ENCODE results near the gene MPP2.
"Not testable (repeated sequence)": the region's sequence is repeated elsewhere in the genome, so short reads cannot be mapped to it uniquely, and the experiment has no call there.

MPP2 gene

GRCh38 chr17:43900858-43901754, 6.2 kb downstream of the MPP2 start:
- DNase-seq, result no peak

DNA sequence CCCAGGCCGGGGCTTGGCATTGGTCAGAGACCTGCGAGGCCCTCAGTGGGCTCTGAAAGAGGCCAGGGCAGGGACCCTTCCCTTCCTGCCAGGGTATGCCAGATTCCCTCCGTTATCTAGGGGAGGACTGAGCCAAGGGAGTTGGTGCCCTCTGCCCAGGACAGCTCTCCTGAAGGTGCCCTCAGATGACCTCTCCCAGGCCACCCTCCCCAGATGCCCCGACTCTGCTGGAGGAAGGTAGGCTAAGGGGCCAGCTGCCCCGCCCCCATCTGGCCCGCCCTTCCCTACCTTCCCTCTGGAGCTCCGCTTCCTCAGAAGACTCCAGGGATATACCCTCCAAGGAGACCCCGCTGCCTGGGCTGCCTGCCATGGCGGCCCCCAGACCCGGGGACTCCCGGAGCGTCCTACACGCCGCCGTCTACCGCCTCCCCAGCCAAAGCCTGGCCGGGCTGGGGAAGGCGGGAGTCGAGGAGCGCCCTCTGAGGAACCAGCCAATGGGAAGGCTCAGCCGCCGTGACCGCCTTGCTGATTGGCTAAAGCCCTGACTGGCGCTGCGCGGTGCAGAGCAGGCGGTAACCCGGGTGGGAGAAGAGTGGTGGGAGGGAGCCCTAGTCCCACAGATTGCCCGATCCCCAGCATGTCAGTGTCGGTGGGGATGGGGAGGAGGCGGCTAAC, 7.0 kb downstream of the MPP2 start:
- DNase-seq, result peak; percentile 88

DNA sequence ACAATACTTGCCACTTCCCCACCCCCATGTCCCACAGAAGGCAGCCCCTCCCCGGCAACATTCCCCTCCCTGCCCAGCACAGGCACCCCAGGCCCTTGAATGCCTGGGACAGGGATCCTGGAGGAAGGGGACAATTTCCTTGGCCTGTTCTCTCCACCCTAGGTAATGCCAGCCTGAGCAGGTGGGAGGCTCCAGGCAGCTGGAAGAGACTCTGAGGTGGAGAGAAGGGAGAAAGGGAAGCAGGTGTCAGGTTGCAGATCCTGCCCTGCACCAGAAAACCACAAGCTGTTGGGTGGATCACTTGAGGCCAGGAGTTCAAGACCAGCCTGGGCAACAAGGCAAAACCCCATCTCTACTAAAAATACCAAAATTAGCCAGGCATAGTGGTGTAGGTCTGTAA, 8.9 kb downstream of the MPP2 start:
- no peak for DNase-seq

DNA sequence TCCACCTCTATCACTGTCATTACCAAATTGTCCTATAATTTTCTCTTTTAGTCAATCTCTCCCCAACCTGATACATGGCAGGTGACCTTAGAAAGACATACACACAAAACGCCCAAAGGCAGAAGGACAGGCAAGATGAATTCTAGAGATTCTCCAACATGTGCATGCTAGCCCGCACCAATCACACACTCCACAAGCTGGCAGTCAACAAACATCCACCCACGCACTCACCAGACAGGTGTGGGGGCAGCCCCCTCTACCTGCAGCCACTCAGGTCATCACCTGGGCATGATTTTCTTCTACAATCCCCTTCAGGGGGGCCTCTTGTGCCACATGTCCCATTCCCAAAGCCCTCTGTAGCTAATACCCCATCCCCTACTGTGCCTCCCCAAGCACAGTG, 9.5 kb downstream of the MPP2 start:
- DNase-seq, result no peak

DNA sequence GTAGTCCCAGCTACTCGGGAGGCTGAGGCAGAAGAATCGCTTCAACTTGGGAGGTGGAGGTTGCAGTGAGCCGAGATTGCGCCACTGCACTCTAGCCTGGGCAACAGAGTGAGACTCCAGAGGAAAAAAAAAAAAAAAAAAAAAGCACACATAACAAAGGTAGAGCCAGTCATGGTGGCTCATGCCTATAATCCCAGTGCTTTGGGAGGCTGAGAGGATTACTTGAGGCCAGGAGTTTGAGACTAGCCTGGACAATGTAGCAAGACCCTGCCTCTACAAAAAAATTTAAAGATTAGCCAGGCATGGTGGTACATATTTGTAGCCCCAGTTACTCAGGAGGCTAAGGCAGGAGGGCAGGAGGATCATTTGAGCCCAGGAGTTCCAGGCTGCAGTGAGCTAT, 12.8 kb downstream of the MPP2 start:
- DNase-seq, result not testable (repeated sequence)

DNA sequence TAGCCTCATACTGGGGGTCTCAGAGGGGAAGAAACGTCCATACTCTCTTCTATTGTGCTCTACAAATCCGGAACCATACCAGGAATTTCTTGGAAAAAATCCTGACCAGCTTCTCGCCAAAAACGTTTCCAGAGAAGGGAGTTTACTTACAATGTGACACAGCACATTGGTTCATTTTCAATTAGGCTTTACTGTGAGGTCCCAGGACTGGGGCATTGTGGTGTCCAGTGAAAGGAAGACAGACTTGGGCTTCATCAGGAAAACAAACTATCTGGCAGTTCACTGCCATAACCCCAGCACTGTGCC, 14.7 kb downstream of the MPP2 start:
- DNase-seq, result no peak

GRCh38 chr17:43891851-43892646, 15.3 kb downstream of the MPP2 start:
- DNase-seq, result no peak

DNA sequence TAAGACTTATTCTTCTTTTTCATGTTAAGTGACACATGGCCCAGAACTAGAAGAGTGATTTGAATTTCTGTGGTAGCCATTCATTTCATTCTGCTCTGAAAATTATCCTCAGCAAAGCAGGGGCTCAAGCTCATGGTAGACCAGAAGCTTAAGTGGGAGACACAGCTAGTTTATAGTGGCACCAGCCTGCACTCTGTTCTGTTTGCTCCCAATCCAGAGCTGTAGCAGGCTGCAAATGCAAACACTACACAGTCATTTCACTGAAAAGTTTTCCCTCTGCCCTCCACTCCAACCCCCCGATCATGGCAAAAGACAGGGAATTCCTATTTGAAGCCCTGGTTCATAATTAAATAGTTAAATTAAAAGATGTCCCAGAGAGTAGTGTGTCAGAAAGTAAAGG, 17.1 kb downstream of the MPP2 start:
- no peak for DNase-seq

GRCh38 chr17:43888548-43888947, 18.8 kb downstream of the MPP2 start:
- no peak for DNase-seq

DNA sequence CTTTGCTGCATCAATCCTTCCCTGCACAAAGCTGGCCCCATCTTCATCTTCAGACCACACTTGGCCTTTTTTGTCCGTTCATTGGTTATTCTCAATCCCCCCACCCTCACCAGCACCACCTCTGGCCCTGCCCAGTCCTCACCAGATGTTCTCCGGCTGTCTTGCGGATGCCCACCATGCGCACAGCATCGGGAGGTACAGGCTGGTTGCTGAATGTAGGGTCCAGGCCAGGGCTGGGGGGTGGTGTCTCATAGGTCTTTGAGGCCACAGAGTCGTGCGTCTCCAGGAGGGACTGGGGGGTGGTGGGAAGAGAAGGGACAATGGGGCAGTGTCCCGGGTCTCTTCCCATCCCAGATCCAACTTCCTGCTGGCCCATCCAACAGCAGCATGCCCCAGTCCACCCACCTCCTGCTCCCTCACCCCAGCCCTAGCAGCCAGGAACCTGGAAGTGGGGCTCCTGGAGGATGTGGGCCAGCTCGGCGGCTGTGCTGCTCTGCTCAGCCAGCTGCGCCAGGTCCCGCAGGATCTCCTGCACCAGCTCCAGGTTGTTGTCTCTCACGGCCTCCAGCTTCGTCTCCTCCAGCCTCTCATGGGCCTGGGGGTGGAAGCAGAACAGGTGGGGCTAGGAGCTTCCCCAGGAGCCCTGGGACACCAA, 24.4 kb downstream of the MPP2 start:
- no peak for DNase-seq

GRCh38 chr17:43881758-43882505, 25.4 kb downstream of the MPP2 start:
- DNase-seq, result no peak

DNA sequence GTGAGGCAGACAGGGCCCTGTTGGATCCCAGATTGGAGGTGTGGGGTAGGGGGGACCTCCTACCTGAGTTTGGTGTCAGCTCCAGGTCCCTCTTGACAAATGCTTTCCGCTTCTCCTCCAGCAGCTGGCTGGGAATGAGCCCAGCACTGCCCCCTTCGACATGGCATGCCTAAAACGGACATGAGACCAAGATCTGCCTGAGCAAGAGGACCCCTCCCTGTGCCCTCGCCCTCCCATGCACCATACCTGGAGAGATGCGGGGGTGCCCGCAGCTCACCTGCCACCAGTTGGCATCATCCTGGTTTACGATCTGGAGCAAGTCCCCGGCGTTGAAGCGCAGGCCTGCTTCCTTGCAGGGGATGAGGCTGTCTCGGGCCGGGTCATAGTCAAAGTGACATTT, 26.2 kb downstream of the MPP2 start:
- DNase-seq, result no peak

DNA sequence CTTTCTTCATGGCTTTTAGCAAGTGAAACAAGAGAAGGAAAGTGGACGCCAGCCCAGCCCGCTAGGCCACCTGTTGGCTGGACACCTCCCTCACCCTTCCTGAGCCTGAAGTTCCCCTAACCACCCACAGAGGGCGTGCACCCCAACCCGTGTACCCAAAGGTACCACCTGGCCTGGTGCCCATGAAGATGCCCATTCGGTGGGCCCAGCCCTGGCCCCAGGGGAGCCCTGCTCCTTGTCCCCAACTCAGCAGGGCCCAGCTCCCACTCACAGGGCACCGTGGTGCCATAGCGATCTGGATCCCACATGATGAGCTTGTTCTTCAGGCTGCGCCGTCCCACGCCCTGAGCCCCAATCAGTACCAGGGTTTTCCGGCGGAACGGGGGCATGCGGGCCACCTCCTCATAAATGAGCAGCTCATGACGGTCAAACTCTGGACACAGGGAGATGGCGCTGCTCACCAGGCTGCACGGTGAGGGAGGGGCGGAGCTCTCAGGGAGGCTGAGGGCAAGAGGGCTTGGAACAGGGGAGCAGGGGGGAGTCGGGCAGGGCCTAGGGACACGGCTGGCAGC, 26.8 kb downstream of the MPP2 start:
- DNase-seq, result peak; percentile 25

- DNase-seq, result no peak
Measured at GRCh38 chr17:43879723-43880419, 27.5 kb downstream of the MPP2 start.

- peak; percentile 56 for DNase-seq
Measured at GRCh38 chr17:43878260-43879175, 28.8 kb downstream of the MPP2 start.

GRCh38 chr17:43877451-43878155, 29.7 kb downstream of the MPP2 start:
- no peak for DNase-seq

DNA sequence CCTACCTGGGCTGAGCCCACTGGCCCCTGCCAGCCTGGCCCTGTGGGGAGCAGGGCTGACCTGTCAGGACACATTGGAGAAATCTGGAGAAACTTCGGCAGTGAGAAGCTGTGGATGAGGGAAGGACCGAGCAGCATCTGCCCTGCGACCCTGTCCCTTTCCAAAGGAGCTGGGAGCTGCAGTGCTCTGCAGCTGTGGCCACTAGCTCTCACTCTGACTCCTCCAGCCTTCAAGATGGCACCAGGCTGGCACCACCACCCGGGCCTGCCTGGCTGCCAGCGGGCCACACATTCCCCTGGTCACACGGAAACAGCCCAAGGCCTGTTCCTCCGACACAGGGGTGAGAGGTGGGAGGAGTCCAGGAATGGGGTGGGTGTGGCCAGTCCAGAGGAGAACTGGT, 30.3 kb downstream of the MPP2 start:
- DNase-seq, result no peak

DNA sequence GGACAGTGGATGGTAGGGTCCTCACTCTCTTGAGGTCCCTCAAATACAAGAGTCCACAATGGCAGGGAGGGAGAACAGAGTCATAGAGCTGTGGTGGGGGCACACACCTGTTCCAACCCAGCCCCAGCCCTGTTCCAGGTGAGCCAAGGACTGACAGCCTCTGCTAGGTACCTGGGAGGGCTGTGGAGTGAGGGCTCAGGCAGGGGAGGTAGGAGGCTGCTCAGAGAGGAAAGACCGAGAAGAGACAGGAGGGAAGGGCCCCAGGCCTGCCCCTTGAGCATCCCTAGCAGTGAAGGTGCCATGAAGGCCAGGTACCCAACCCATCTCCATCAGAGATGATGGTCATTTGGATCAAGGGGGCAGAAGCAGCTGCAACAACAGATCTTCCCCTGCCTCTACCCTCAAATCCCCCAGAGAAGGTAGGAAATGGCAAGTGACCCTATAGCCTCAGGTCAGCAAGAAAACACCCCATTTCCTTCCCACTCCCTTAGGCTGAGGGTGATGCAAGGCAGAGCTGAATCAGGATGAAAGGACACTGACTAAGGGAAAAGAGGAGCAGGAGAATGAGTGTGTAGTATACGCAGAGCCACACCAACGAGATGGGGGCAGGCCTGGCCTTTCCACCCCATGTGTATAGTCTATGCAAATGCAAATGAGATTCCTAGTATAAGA, 31.7 kb downstream of the MPP2 start:
- DNase-seq, result no peak

GRCh38 chr17:43874293-43874692, 33.0 kb downstream of the MPP2 start:
- DNase-seq, result no peak

All from COR-L47 (cell line).